ENCODE results near the gene PDGFC.

DNA sequence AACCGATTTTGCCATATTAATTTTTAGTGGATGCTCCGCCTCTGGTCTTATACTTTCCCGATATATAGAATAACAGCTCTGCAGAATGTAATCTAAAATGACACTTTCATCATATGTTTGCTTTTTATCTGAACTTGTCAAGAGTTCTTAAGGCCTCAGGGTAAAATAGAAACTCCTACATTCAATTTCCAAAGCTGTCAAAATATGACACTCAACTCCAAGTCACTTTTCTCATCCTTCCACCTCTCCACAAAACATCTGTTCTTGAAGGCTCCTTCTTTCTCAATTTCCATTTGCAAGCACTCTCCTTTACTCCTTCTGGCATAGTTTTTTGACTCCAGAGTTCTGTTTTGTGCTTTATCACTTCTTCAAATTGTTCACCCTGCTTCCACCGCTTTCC lies 242.2 kb downstream of the PDGFC start:
- TF ChIP-seq, protein P1, sequence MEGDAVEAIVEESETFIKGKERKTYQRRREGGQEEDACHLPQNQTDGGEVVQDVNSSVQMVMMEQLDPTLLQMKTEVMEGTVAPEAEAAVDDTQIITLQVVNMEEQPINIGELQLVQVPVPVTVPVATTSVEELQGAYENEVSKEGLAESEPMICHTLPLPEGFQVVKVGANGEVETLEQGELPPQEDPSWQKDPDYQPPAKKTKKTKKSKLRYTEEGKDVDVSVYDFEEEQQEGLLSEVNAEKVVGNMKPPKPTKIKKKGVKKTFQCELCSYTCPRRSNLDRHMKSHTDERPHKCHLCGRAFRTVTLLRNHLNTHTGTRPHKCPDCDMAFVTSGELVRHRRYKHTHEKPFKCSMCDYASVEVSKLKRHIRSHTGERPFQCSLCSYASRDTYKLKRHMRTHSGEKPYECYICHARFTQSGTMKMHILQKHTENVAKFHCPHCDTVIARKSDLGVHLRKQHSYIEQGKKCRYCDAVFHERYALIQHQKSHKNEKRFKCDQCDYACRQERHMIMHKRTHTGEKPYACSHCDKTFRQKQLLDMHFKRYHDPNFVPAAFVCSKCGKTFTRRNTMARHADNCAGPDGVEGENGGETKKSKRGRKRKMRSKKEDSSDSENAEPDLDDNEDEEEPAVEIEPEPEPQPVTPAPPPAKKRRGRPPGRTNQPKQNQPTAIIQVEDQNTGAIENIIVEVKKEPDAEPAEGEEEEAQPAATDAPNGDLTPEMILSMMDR (IDR thresholded peaks at IDR 0.05; ENCODE audit: borderline replicate concordance, extremely low read depth, low read length, poor library complexity, severe bottlenecking): no peak
- TF ChIP-seq EZH2 (IDR thresholded peaks at IDR 0.05; ENCODE audit: borderline replicate concordance, low read depth, low read length, severe bottlenecking): no peak

Data from DND-41 (cell line).